Fibroblast of pulmonary artery (primary cell): ENCODE results near the gene ERICH6B.

ENCODE experiments used
- DNase-seq: peaks from one replicate; pipeline ENCODE4 v3.0.0-alpha.2; 2010; ENCODE audit warnings: low read depth
- H3K4me3 ChIP-seq: replicated peaks from 2 replicates; pipeline ENCODE4 v1.5.1; 2011; ENCODE audit warnings: low read depth, mild to moderate bottlenecking, control low read depth, low read length, moderate library complexity
- TF ChIP-seq, protein P1 (sequence below): IDR thresholded peaks from 2 replicates; pipeline ENCODE4 v1.5.1; 2011; ENCODE audit warnings: mild to moderate bottlenecking, control low read depth, low read length, inconsistent platforms; ENCODE audit errors: missing control alignments

Gene ERICH6B

DNA sequence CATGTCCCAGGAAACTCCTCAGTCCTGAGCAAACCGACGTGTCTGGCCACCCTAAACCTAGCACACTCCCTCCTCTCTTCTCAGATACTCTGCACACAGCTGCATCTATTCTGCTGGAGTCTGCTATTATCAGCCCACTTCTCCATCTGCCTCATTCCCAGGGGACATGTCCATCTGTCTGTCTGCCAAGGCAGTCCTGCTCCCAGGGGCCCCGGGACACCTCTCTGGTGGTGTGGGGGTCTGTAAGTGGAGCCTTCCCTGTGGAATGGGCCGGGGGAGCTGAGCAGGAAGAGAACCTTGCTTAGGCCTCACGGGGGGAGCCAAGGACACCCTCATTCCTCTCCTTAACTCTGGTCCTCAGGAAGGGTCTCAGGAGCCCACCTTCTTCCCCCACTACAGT, 72.7 kb downstream of the ERICH6B start:
- TF ChIP-seq, protein P1, sequence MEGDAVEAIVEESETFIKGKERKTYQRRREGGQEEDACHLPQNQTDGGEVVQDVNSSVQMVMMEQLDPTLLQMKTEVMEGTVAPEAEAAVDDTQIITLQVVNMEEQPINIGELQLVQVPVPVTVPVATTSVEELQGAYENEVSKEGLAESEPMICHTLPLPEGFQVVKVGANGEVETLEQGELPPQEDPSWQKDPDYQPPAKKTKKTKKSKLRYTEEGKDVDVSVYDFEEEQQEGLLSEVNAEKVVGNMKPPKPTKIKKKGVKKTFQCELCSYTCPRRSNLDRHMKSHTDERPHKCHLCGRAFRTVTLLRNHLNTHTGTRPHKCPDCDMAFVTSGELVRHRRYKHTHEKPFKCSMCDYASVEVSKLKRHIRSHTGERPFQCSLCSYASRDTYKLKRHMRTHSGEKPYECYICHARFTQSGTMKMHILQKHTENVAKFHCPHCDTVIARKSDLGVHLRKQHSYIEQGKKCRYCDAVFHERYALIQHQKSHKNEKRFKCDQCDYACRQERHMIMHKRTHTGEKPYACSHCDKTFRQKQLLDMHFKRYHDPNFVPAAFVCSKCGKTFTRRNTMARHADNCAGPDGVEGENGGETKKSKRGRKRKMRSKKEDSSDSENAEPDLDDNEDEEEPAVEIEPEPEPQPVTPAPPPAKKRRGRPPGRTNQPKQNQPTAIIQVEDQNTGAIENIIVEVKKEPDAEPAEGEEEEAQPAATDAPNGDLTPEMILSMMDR: no peak
- no peak overlapping the region for H3K4me3 ChIP-seq
- no peak for DNase-seq

GRCh38 chr13:45542391-45542790, 73.1 kb downstream of the ERICH6B start:
- TF ChIP-seq, protein P1: no peak
- DNase-seq: no peak
- H3K4me3 ChIP-seq: no peak overlapping the region

DNA sequence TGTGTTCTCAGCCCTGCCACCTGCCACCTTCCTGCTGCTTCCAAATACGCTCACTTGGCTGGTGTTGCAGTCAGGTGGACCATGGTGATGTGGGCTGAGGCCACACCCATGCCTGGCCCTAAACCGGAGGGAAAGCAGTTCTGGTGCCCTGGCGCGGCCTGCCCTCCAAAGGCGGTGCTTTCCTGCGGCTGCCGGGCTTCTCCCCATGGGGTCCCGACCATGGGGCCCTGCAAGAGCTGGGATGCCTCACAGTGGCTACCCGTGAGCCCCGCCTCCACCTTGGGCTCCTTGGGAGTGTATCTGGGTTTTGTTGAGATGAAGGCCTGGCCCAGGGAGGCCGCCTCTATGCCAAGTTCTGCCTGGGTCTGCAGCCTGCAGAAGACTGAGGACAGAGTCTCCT, 73.7 kb downstream of the ERICH6B start:
- DNase-seq: no peak
- TF ChIP-seq, protein P1: no peak
- no peak overlapping the region for H3K4me3 ChIP-seq

DNA sequence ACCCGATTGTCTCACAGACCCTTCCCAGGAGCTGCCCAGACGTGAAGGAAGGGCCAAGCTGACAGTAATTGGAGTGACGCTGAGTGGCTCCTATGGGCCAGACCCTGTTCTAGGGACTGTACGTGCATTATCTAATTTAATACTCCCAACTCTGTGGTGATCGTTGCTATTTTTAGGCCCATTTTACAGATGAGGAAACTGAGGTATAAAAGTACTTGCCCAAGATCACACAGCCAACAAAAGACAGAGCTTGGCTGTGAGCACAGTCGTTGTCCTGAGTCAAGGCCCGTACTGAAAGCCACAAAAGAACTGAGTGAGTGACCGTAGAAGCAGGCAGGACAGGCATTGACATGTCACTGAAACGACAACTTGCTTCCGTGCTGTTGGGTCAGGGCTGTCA, 74.7 kb downstream of the ERICH6B start:
- TF ChIP-seq, protein P1: no peak
- DNase-seq: no peak
- no peak overlapping the region for H3K4me3 ChIP-seq

DNA sequence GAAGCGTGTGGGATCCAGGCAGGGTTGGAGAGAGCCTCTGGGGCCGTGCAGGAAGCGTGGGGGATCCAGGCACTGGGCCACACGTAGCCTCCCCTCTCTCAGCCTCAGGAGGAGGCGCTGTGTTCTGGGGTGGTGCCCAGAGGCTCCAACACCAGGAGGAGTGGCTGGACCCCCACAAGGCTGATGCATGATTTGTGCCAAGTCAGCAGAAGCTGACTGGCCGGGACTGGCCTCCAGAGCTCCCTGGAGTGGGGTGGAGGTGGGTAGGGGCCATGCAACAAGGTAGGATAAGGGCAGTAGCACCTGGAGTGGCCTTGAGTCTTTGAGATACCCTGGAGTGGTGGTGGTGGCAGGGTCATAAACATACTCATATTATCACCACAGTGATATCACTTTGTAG, 75.3 kb downstream of the ERICH6B start:
- no peak for DNase-seq
- no peak overlapping the region for H3K4me3 ChIP-seq
- TF ChIP-seq, protein P1: no peak

DNA sequence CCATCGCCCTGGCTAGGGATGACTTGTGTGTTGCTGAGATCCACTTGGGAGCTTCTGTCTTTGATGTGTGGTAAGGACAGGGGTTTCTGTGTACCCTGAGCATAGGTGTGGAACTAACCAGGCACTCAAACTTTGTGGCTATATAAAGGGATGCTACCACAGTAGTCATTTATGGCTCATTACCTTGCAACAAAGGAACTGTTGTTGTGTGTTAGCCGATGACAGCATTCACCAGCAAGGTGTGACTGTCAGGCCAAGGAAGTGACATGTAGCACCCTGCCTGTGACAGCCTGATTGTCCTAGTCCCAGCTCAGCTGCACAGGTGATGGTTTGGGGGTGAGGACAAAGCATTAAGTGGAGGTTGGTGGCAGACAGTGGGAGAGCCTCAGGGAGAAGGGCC, 77.2 kb downstream of the ERICH6B start:
- DNase-seq: no peak
- no peak overlapping the region for H3K4me3 ChIP-seq
- TF ChIP-seq, protein P1: no peak

DNA sequence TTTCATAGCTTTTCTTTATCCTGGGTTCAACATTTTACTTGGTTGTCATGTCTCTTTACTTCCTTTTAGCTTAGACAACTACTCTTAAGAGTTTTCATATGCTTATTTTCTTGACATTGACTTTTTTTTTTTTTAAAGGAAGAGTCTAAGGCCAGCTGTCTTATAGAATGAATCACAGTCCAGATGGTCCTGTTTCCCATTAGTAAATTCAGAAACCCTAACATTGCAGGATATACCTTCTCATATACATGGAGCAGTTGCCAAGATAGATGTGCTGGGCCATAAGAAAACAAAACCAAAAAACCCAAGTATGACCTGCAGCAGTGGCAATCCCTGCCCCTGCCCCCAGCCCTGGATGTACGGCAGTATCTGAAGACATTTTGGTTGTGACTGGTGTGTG, 78.0 kb downstream of the ERICH6B start:
- TF ChIP-seq, protein P1: no peak
- DNase-seq: no peak
- no peak overlapping the region for H3K4me3 ChIP-seq
